ENCODE data around the gene TULP1. TPM values are rescaled to one million over a fixed set of nuclear protein-coding genes. Genes with fewer than 3 reads are reported as not detected.

TULP1 gene
- total and polyA plus RNA-seq, 2 donors from 2014 or later = not detected

GRCh38 chr6:35449287-35449881 lies 63.3 kb downstream of the TULP1 start:
- H3K27ac ChIP-seq (ENCODE audit: low read depth in 2 of 2, low read length in 2 of 2) = no peak overlapping the region
- no peaks in the 10 kb centered on the region for H3K36me3 ChIP-seq (ENCODE audit: control insufficient read depth in 2 of 3, insufficient read depth in 3 of 3, low read length in 3 of 3)
- no peak overlapping the region for H3K9ac ChIP-seq (ENCODE audit: low read length in 3 of 3)
- peaks cover 0 to 8% (median 5%) of the 10 kb centered on the region in 3 donors for H3K4me1 ChIP-seq (ENCODE audit: control insufficient read depth in 2 of 3, insufficient read depth in 2 of 3, low read depth in 1 of 3, low read length in 3 of 3)
- no peaks in the 10 kb centered on the region for H3K27me3 ChIP-seq (ENCODE audit: control insufficient read depth, insufficient read depth, low read length)
- TF ChIP-seq, protein P1, sequence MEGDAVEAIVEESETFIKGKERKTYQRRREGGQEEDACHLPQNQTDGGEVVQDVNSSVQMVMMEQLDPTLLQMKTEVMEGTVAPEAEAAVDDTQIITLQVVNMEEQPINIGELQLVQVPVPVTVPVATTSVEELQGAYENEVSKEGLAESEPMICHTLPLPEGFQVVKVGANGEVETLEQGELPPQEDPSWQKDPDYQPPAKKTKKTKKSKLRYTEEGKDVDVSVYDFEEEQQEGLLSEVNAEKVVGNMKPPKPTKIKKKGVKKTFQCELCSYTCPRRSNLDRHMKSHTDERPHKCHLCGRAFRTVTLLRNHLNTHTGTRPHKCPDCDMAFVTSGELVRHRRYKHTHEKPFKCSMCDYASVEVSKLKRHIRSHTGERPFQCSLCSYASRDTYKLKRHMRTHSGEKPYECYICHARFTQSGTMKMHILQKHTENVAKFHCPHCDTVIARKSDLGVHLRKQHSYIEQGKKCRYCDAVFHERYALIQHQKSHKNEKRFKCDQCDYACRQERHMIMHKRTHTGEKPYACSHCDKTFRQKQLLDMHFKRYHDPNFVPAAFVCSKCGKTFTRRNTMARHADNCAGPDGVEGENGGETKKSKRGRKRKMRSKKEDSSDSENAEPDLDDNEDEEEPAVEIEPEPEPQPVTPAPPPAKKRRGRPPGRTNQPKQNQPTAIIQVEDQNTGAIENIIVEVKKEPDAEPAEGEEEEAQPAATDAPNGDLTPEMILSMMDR (IDR thresholded peaks at IDR 0.05; ENCODE audit: borderline replicate concordance, extremely low read depth, insufficient read depth) = peak; percentile 72
- no peak overlapping the region for H3K4me3 ChIP-seq (ENCODE audit: low read length in 3 of 3)
- H3K9me3 ChIP-seq (ENCODE audit: control insufficient read depth in 2 of 3, insufficient read depth in 1 of 3, low read length in 3 of 3) = no peaks in the 10 kb centered on the region
- DNase-seq (peak in 2 of 5 donors; percentile 80), FAIRE-seq (no peak)
- intact Hi-C loops (cut with DNase I) = loop anchor here (10.0 kb wide), 1 partner anchor 105 kb away; the partner anchor contains the start of gene PPARD

GRCh38 chr6:35448191-35448590 lies 64.5 kb downstream of the TULP1 start:
- TF ChIP-seq, protein P1 (IDR thresholded peaks at IDR 0.05; ENCODE audit: borderline replicate concordance, extremely low read depth, insufficient read depth) = no peak
- DNase-seq = peak in 1 of 5 donors; percentile 30
- Histone ChIP-seq H3K27ac (ENCODE audit: low read depth in 2 of 2, low read length in 2 of 2) (no peak overlapping the region), H3K4me3 (ENCODE audit: low read length in 3 of 3) (no peak overlapping the region), H3K9me3 (ENCODE audit: control insufficient read depth in 2 of 3, insufficient read depth in 1 of 3, low read length in 3 of 3) (no peaks in the 10 kb centered on the region), H3K4me1 (ENCODE audit: control insufficient read depth in 2 of 3, insufficient read depth in 2 of 3, low read depth in 1 of 3, low read length in 3 of 3) (peaks cover 0 to 8% (median 5%) of the 10 kb centered on the region in 3 donors), H3K9ac (ENCODE audit: low read length in 3 of 3) (no peak overlapping the region), H3K36me3 (ENCODE audit: control insufficient read depth in 2 of 3, insufficient read depth in 3 of 3, low read length in 3 of 3) (no peaks in the 10 kb centered on the region), H3K27me3 (ENCODE audit: control insufficient read depth, insufficient read depth, low read length) (no peaks in the 10 kb centered on the region)
- intact Hi-C loops (cut with DNase I) = loop anchor here (10.0 kb wide), 1 partner anchor 103 kb away; the partner anchor contains the start of gene PPARD
- FAIRE-seq = no peak

Small RNA genes within 50 kb of the gene (microRNA-seq; reads per million reads assigned to microRNA genes)
- gene MIR7111 = not detected

Other genes with a start within 250 kb of the TULP1 start
- 16.3 TPM for gene DEF6, start 215.1 kb downstream of the TULP1 start, total RNA-seq
- 2.7 TPM for gene DEF6, start 215.1 kb downstream of the TULP1 start, polyA plus RNA-seq (ENCODE audit: insufficient read depth, low read depth, low replicate concordance)
- gene PPARD, start 170.3 kb downstream of the TULP1 start, total RNA-seq = 24.4 TPM
- gene PPARD, start 170.3 kb downstream of the TULP1 start, polyA plus RNA-seq (ENCODE audit: insufficient read depth, low read depth, low replicate concordance) = 13.2 TPM
- 2.7 TPM for gene FANCE, start 60.6 kb downstream of the TULP1 start, total RNA-seq
- gene FANCE, start 60.6 kb downstream of the TULP1 start, polyA plus RNA-seq (ENCODE audit: insufficient read depth, low read depth, low replicate concordance) = 1.2 TPM
- 1,159 TPM for gene RPL10A, start 44.5 kb downstream of the TULP1 start, total RNA-seq
- 1,291 TPM for gene RPL10A, start 44.5 kb downstream of the TULP1 start, polyA plus RNA-seq (ENCODE audit: insufficient read depth, low read depth, low replicate concordance)
- 18.0 TPM for gene TEAD3, start 15.8 kb downstream of the TULP1 start, total RNA-seq
- gene TEAD3, start 15.8 kb downstream of the TULP1 start, polyA plus RNA-seq (ENCODE audit: insufficient read depth, low read depth, low replicate concordance) = 11.3 TPM
- gene FKBP5, start 176.0 kb upstream of the TULP1 start, total RNA-seq = 267 TPM
- 45.6 TPM for gene FKBP5, start 176.0 kb upstream of the TULP1 start, polyA plus RNA-seq (ENCODE audit: insufficient read depth, low read depth, low replicate concordance)
- gene ARMC12, start 224.1 kb upstream of the TULP1 start, total RNA-seq = 0.47 TPM
- 0.69 TPM for gene ARMC12, start 224.1 kb upstream of the TULP1 start, polyA plus RNA-seq (ENCODE audit: insufficient read depth, low read depth, low replicate concordance)